NT2/D1 (cell line): Measurements from ENCODE around the gene CCL22.

Source experiments
- SUZ12 ChIP-seq: IDR thresholded peaks from 2 replicates; pipeline ENCODE4 v1.6.1; 2011; ENCODE audit not compliant: insufficient read length, insufficient read depth; ENCODE audit errors: extremely low read depth
- ZNF274 ChIP-seq: IDR thresholded peaks from 2 replicates; pipeline ENCODE4 v1.6.1; 2011; ENCODE audit warnings: mild to moderate bottlenecking, low read depth, low read length

- TF ChIP-seq ZNF274 = no peak
- TF ChIP-seq SUZ12 = no peak
Measured at GRCh38 chr16:57406881-57407280, 48.3 kb downstream of the CCL22 start.
